H1 (cell line): Measurements from ENCODE around the gene TNFSF15. TPM values are rescaled to one million over a fixed set of nuclear protein-coding genes. Genes with fewer than 3 reads are reported as not detected.

Experiments
- CHD1 ChIP-seq: IDR thresholded peaks from 2 replicates; pipeline ENCODE4 v1.6.1; 2012; ENCODE audit warnings: low read depth, low read length, improper control_type of control experiment
- CREB1 ChIP-seq: IDR thresholded peaks from 2 replicates; pipeline ENCODE4 v1.6.1; 2012; ENCODE audit warnings: inconsistent platforms
- CTBP2 ChIP-seq: IDR thresholded peaks from 2 replicates; pipeline ENCODE4 v1.7.0; 2011; ENCODE audit warnings: borderline replicate concordance, mild to moderate bottlenecking, moderate library complexity, mixed read lengths, low read length; ENCODE audit not compliant: insufficient read depth, insufficient read length
- GABPA ChIP-seq: IDR thresholded peaks from 2 replicates; pipeline ENCODE4 v1.6.1; 2011; ENCODE audit warnings: mild to moderate bottlenecking, low read length, moderate library complexity, borderline replicate concordance; ENCODE audit not compliant: insufficient read depth
- KDM5A ChIP-seq: fragments of 200-600 bp; IDR thresholded peaks from 2 replicates; pipeline ENCODE4 v1.7.1; 2012; ENCODE audit warnings: mild to moderate bottlenecking, low read length, inconsistent platforms, mixed read lengths
- PHF8 ChIP-seq: fragments of 200-600 bp; sonication (generic); conservative IDR thresholded peaks from 2 replicates; pipeline ENCODE4 v1.7.1; 2012; ENCODE audit warnings: low read depth, mild to moderate bottlenecking, inconsistent platforms, low read length, moderate library complexity
- POLR2A ChIP-seq, 2 experiments: IDR thresholded peaks; 1 replicate in 1 of 2; 2 replicates in 1 of 2; pipeline ENCODE4 v1.6.1; 2011; ENCODE audit warnings: low read depth in 2 of 2, low read length in 2 of 2, mild to moderate bottlenecking in 2 of 2; ENCODE audit errors: control extremely low read depth in 1 of 2
- POLR2AphosphoS5 ChIP-seq: IDR thresholded peaks from 2 replicates; pipeline ENCODE4 v1.6.1; 2011; ENCODE audit warnings: low read depth, low read length
- POU5F1 ChIP-seq: IDR thresholded peaks from 2 replicates; pipeline ENCODE4 v1.6.1; 2011; ENCODE audit warnings: low read depth, mild to moderate bottlenecking, low read length, moderate library complexity
- RAD21 ChIP-seq, 2 experiments: IDR thresholded peaks in 1 of 2; conservative IDR thresholded peaks in 1 of 2; 2 replicates each; pipeline ENCODE4 v1.6.1; 2011; ENCODE audit warnings: low read depth in 2 of 2, low read length in 2 of 2, improper control_type of control experiment in 1 of 2, inconsistent platforms in 1 of 2, mild to moderate bottlenecking in 1 of 2, moderate library complexity in 1 of 2
- RNF2 ChIP-seq: fragments of 200-900, 300-1000 bp; sonication (generic); IDR thresholded peaks from 2 replicates; pipeline ENCODE4 v1.7.1; 2016; ENCODE audit warnings: borderline replicate concordance, low read depth, mild to moderate bottlenecking, antibody characterized with exemption, low read length; ENCODE audit not compliant: poor library complexity, severe bottlenecking; ENCODE audit errors: missing control alignments
- RXRA ChIP-seq: IDR thresholded peaks from 2 replicates; pipeline ENCODE4 v1.6.1; 2011; ENCODE audit warnings: low read depth, mild to moderate bottlenecking, low read length, moderate library complexity; ENCODE audit not compliant: insufficient read depth
- SIRT6 ChIP-seq: IDR thresholded peaks from one replicate; pipeline ENCODE4 v1.7.1; 2012; ENCODE audit warnings: low read length, inconsistent platforms
- SP2 ChIP-seq: IDR thresholded peaks from 2 replicates; pipeline ENCODE4 v1.6.1; 2012; ENCODE audit warnings: mild to moderate bottlenecking, low read length, inconsistent platforms
- SP4 ChIP-seq: IDR thresholded peaks from 2 replicates; pipeline ENCODE4 v1.6.1; 2012; ENCODE audit warnings: low read length, inconsistent platforms
- TAF7 ChIP-seq: optimal IDR thresholded peaks from 2 replicates; pipeline ENCODE3; 2011; ENCODE audit warnings: low read depth, mild to moderate bottlenecking, inconsistent platforms, low read length, moderate library complexity, borderline replicate concordance
- TBP ChIP-seq: IDR thresholded peaks from 2 replicates; pipeline ENCODE4 v1.6.1; 2011; ENCODE audit warnings: low read depth, low read length, improper control_type of control experiment
- YY1 ChIP-seq: IDR thresholded peaks from 2 replicates; pipeline ENCODE4 v1.6.1; 2011; ENCODE audit warnings: low read depth, mild to moderate bottlenecking, low read length
- polyA plus RNA-seq, 7 experiments: library from polyadenylated mRNA; depleted of rRNA in 3 of 7; stranded (reverse) in 5 of 7; unstranded in 2 of 7; fragments of >200 nt in 5 of 7; fragments of 200-250 nt in 2 of 7; gene quantifications; 1 replicate in 5 of 7; 2 replicates in 1 of 7; 4 replicates in 1 of 7; pipeline versions ENCODE4 v1.2.1 to v1.2.3, GENCODE V29; 2011 to 2013; ENCODE audit warnings: missing spikeins in 2 of 7, mixed read lengths in 2 of 7
- total RNA-seq: library from RNA; stranded (reverse); fragmentation: NEBNext Ultra II Directional; extraction: Animal tissue kit (Norgen Biotek cat#: 25700); gene quantifications from 2 replicates; pipeline ENCODE4 v1.2.1, GENCODE V29; 2021
- TF ChIP-seq, protein P1 (sequence below): IDR thresholded peaks from 2 replicates; pipeline ENCODE4 v1.6.1; 2011; ENCODE audit warnings: low read length, improper control_type of control experiment
- TF ChIP-seq, protein P2 (sequence below): IDR thresholded peaks from 2 replicates; pipeline ENCODE4 v1.6.1; 2012; ENCODE audit warnings: inconsistent platforms
- TF ChIP-seq, protein P3 (sequence below): IDR thresholded peaks from 2 replicates; pipeline ENCODE4 v1.6.1; 2012; ENCODE audit warnings: low read length, inconsistent platforms

Gene TNFSF15
- total and polyA plus RNA-seq, 2 of the 8 experiments (the other 6 are each of a cell fraction or from before 2014, with no cell fraction given) = 0.09 to 0.17 TPM

DNA sequence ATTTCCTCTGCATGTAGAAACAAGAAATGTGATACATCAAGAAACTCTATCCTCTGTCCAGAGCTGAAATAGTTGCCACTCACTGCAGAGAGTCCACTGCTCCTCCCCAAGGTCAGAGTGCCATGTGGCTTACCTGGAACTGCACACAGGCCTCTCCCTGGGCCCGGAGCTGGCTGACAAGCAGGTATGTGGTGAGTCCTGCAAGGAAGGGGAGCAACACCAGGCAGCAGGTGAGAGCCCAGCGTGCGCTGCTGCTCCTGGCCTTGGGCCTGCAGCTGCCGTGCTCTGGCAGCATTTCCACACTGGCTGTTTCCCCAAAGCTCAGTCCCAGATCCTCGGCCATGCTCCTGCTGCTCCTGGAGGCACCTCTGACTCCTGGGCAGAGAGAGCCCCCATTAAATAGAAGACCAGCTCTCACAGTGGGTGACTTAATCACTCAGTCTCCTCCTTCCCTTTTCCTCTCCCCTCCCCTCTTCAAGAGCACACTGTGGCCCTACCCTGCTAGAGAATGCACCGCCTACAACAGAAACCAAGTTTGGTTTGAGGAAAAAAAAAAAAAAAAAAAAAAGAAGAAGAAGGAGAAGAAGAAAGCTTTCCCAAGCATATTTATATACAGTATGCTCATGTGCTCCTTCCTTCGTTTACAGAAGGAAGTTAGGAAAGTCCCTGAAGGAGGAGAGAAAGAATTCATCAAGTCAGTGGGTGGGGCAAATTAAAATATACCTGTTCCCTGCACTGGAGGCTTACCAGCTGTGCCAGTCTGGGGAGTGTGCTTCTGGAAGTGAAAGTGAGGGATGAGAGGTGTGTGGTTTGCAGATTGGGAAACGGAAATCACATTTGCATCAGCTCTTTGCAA, at the start of gene TNFSF15 (continued):
- TF ChIP-seq, protein P1, sequence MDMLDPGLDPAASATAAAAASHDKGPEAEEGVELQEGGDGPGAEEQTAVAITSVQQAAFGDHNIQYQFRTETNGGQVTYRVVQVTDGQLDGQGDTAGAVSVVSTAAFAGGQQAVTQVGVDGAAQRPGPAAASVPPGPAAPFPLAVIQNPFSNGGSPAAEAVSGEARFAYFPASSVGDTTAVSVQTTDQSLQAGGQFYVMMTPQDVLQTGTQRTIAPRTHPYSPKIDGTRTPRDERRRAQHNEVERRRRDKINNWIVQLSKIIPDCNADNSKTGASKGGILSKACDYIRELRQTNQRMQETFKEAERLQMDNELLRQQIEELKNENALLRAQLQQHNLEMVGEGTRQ = no peak
- TF ChIP-seq POU5F1 (no peak), TBP (no peak), POLR2A (IDR thresholded peaks at IDR 0.05; ENCODE audit: control extremely low read depth in 1 of 2, low read depth in 2 of 2, low read length in 2 of 2) (no peak), RNF2 (no peak), RXRA (no peak), POLR2AphosphoS5 (no peak), GABPA (no peak), CREB1 (no peak), RAD21 (IDR thresholded peaks at IDR 0.05 in 1 of 2, conservative IDR thresholded peaks at IDR 0.05 in 1 of 2; ENCODE audit: low read depth in 2 of 2, low read length in 2 of 2) (0 out of 4 replicates have a peak, but pooled peaks of 1 of the 2 experiments have one; percentile 14), CHD1 (no peak), SP2 (no peak), KDM5A (no peak), SIRT6 (no peak), TAF7 (no peak), CTBP2 (no peak), PHF8 (no peak), YY1 (0 out of 2 replicates have a peak, but pooled peaks have one; percentile 9), SP4 (no peak)
- TF ChIP-seq, protein P2, sequence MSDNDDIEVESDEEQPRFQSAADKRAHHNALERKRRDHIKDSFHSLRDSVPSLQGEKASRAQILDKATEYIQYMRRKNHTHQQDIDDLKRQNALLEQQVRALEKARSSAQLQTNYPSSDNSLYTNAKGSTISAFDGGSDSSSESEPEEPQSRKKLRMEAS = peak; percentile 27; the same call in 1 of the 2 replicates
- TF ChIP-seq, protein P3, sequence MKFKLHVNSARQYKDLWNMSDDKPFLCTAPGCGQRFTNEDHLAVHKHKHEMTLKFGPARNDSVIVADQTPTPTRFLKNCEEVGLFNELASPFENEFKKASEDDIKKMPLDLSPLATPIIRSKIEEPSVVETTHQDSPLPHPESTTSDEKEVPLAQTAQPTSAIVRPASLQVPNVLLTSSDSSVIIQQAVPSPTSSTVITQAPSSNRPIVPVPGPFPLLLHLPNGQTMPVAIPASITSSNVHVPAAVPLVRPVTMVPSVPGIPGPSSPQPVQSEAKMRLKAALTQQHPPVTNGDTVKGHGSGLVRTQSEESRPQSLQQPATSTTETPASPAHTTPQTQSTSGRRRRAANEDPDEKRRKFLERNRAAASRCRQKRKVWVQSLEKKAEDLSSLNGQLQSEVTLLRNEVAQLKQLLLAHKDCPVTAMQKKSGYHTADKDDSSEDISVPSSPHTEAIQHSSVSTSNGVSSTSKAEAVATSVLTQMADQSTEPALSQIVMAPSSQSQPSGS = no peak
